Loucy (cell line): ENCODE results near the gene MEIS1.

Experiments
- H2AFZ ChIP-seq: fragments of 200-600 bp; sonication (generic); 2 replicates; pipeline ENCODE4 v1.6.0; 2016; ENCODE audit warnings: antibody characterized with exemption, mild to moderate bottlenecking, low read length, moderate library complexity
- H3F3A ChIP-seq: fragments of 200-600 bp; 2 replicates; pipeline ENCODE4 v1.6.0; 2016; ENCODE audit warnings: antibody characterized with exemption, low read depth, mild to moderate bottlenecking
- H3K27me3 ChIP-seq: fragments of 200-600 bp; sonication (generic); 2 replicates; pipeline ENCODE4 v1.6.1; 2014; ENCODE audit warnings: low read length, mild to moderate bottlenecking; ENCODE audit not compliant: insufficient read depth, poor library complexity, severe bottlenecking
- H3K36me3 ChIP-seq: fragments of 200-600 bp; sonication (generic); 2 replicates; pipeline ENCODE4 v1.6.1; 2016; ENCODE audit warnings: low read length; ENCODE audit not compliant: insufficient read depth
- H3K4me1 ChIP-seq: fragments of 200-600 bp; sonication (generic); 2 replicates; pipeline ENCODE4 v1.5.1; 2014; ENCODE audit warnings: low read length, mild to moderate bottlenecking; ENCODE audit not compliant: insufficient read depth, poor library complexity, severe bottlenecking
- H3K4me2 ChIP-seq: fragments of 200-600 bp; sonication (generic); 2 replicates; pipeline ENCODE4 v1.6.0; 2014; ENCODE audit warnings: antibody characterized with exemption, low read length, low read depth, mild to moderate bottlenecking; ENCODE audit not compliant: poor library complexity, severe bottlenecking
- H3K4me3 ChIP-seq: fragments of 200-600 bp; sonication (generic); 2 replicates; pipeline ENCODE4 v1.5.1; 2014; ENCODE audit warnings: low read length, mild to moderate bottlenecking, mixed read lengths; ENCODE audit not compliant: poor library complexity, severe bottlenecking
- H3K79me2 ChIP-seq: fragments of 200-600 bp; sonication (generic); 2 replicates; pipeline ENCODE4 v1.6.1; 2014; ENCODE audit warnings: low read length; ENCODE audit not compliant: insufficient read depth
- H3K9ac ChIP-seq: fragments of 200-600 bp; sonication (generic); 2 replicates; pipeline ENCODE4 v1.6.0; 2014; ENCODE audit warnings: mild to moderate bottlenecking, low read depth, low read length, moderate library complexity; ENCODE audit not compliant: poor library complexity, severe bottlenecking
- H3K9me2 ChIP-seq: fragments of 200-600 bp; sonication (generic); replicated peaks from 2 replicates; pipeline ENCODE4 v1.6.1; 2016; ENCODE audit warnings: low read depth, low read length, mixed read lengths
- H3K9me3 ChIP-seq: fragments of 200-600 bp; sonication (generic); 2 replicates; pipeline ENCODE4 v1.6.1; 2014; ENCODE audit warnings: mild to moderate bottlenecking, antibody characterized with exemption, low read length, low read depth; ENCODE audit not compliant: insufficient read depth
- H4K20me1 ChIP-seq: fragments of 200-600 bp; sonication (generic); 2 replicates; pipeline ENCODE4 v1.6.0; 2014; ENCODE audit warnings: antibody characterized with exemption, low read length, mild to moderate bottlenecking; ENCODE audit not compliant: insufficient read depth, poor library complexity, severe bottlenecking
- CTCF ChIP-seq: fragments of 200-600 bp; sonication (generic); conservative IDR thresholded peaks from 2 replicates; pipeline ENCODE4 v1.5.1; 2014; ENCODE audit warnings: mild to moderate bottlenecking, antibody characterized with exemption, low read length
- EZH2phosphoT487 ChIP-seq: fragments of 200-600 bp; IDR thresholded peaks from 2 replicates; pipeline ENCODE4 v1.6.1; 2018; ENCODE audit warnings: antibody characterized with exemption, mild to moderate bottlenecking, moderate library complexity, borderline replicate concordance

The MEIS1 gene

GRCh38 chr2:66538291-66538690 is 103.4 kb downstream of the MEIS1 start:
- H3K4me1 ChIP-seq = no peaks in the 10 kb centered on the region
- no peak overlapping the region for H3K4me2 ChIP-seq
- no peaks in the 10 kb centered on the region for H4K20me1 ChIP-seq
- TF ChIP-seq CTCF (no peak), EZH2phosphoT487 (no peak)
- H3K9me3 ChIP-seq = no peaks in the 10 kb centered on the region
- H3K79me2 ChIP-seq = no peaks in the 10 kb centered on the region
- no peak overlapping the region for H3K4me3 ChIP-seq
- H3K9me2 ChIP-seq = no peaks in the 10 kb centered on the region
- no peaks in the 10 kb centered on the region for H3F3A ChIP-seq
- H3K9ac ChIP-seq = no peak overlapping the region
- H3K36me3 ChIP-seq = no peaks in the 10 kb centered on the region
- H2AFZ ChIP-seq = no peak overlapping the region
- no peaks in the 10 kb centered on the region for H3K27me3 ChIP-seq

DNA sequence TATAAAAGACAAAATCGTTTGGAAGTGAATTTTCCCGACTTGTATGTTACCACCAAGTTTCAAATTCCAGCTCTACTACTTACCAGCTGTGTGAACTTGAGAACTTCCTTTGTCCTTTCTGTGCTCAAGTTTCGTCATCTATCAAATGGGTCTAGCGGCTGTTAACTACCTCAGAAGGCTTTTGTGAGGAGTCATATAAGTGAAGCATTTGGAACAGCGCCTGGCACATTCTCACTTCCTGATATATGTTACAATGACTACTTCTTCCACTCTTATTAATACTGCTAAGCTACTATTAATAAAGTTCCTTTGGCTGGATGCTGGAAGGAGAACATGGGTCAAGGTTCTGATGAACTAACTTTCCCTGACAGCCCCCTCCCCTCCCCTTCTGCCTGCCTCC is 104.5 kb downstream of the MEIS1 start:
- H3K4me3 ChIP-seq = no peak overlapping the region
- H3K27me3 ChIP-seq = no peaks in the 10 kb centered on the region
- TF ChIP-seq EZH2phosphoT487 (no peak), CTCF (no peak)
- no peak overlapping the region for H3K4me2 ChIP-seq
- H2AFZ ChIP-seq = no peak overlapping the region
- no peaks in the 10 kb centered on the region for H3F3A ChIP-seq
- H3K9me3 ChIP-seq = no peaks in the 10 kb centered on the region
- H3K9ac ChIP-seq = no peak overlapping the region
- no peaks in the 10 kb centered on the region for H3K79me2 ChIP-seq
- no peaks in the 10 kb centered on the region for H3K9me2 ChIP-seq
- H4K20me1 ChIP-seq = no peaks in the 10 kb centered on the region
- H3K36me3 ChIP-seq = no peaks in the 10 kb centered on the region
- H3K4me1 ChIP-seq = no peaks in the 10 kb centered on the region

- Histone ChIP-seq H3K9me3 (no peaks in the 10 kb centered on the region), H3K36me3 (no peaks in the 10 kb centered on the region), H4K20me1 (no peaks in the 10 kb centered on the region), H3K4me3 (no peak overlapping the region), H3K27me3 (no peaks in the 10 kb centered on the region), H3K4me2 (no peak overlapping the region), H3K4me1 (no peaks in the 10 kb centered on the region), H3K9me2 (no peaks in the 10 kb centered on the region), H2AFZ (no peak overlapping the region), H3K9ac (no peak overlapping the region), H3K79me2 (no peaks in the 10 kb centered on the region), H3F3A (no peaks in the 10 kb centered on the region)
- TF ChIP-seq EZH2phosphoT487 (no peak), CTCF (no peak)
Observed at GRCh38 chr2:66541646-66542045, 106.7 kb downstream of the MEIS1 start.
